Right lobe of liver (tissue), 6 donors: ENCODE measurements around the gene SPEF2. TPM values are rescaled to one million over a fixed set of nuclear protein-coding genes. Genes with fewer than 3 reads are reported as not detected.

Source experiments
- ATAC-seq, 4 donors: fragments of 200-7000 bp; cut with Tn5 transposase; one replicate each; pipeline ENCODE4 v1.9.1; 2020; ENCODE audit warnings: mild to moderate bottlenecking in 4 of 4, moderate library complexity in 4 of 4
- DNase-seq, 3 donors: peaks; one replicate each; pipeline ENCODE4 v3.0.0-alpha.2; 2020
- H3K27ac ChIP-seq, 3 donors: fragments of 200-600 bp; one replicate each; pipeline ENCODE4 v1.8.0; 2022
- H3K27me3 ChIP-seq, 2 donors: fragments of 200-600 bp; one replicate each; pipeline ENCODE4 v1.8.0; 2022
- H3K36me3 ChIP-seq, 4 donors: fragments of 200-600 bp; sonication (generic) in 1 of 4; one replicate each; pipeline versions ENCODE4 v1.5.1 to v1.8.0; 2017 to 2022; ENCODE audit warnings: control low read depth in 1 of 4
- H3K4me1 ChIP-seq, 4 donors: fragments of 200-600 bp; sonication (generic) in 1 of 4; one replicate each; pipeline versions ENCODE4 v1.5.1 to v1.8.0; 2017 to 2022; ENCODE audit warnings: control low read depth in 1 of 4
- H3K4me3 ChIP-seq, 3 donors: fragments of 200-600 bp; one replicate each; pipeline ENCODE4 v1.8.0; 2022
- H3K9me3 ChIP-seq, 4 donors: fragments of 200-600 bp; sonication (generic) in 1 of 4; one replicate each; pipeline versions ENCODE4 v1.5.1 to v1.8.0; 2017 to 2022; ENCODE audit warnings: control low read depth in 1 of 4
- POLR2A ChIP-seq: fragments of 450-650 bp; IDR thresholded peaks from one replicate; pipeline ENCODE4 v1.6.1; 2017; ENCODE audit warnings: antibody characterized with exemption, mild to moderate bottlenecking
- WGBS: methylation state at CpG from one replicate; pipeline ENCODE4 v1.1.6; 2018; ENCODE audit warnings: low coverage, low lambda C conversion rate; ENCODE audit not compliant: insufficient coverage; ENCODE audit errors: missing lambda C conversion rate; 5-methylcytosine and 5-hydroxymethylcytosine counted together
- intact Hi-C, 2 donors: fragments of 100-400 bp; cut with DNase I; formaldehyde crosslinking; loops; one replicate each; pipeline versions ENCODE4 v1.11.2 to v1.14.1; 2022
- total RNA-seq, 6 experiments: library from RNA; depleted of rRNA in 2 of 6; stranded (reverse); fragments of >200 nt in 2 of 6; fragmentation: NEBNext Ultra II Directional in 3 of 6; extraction: Animal tissue kit (Norgen Biotek cat#: 25700) in 3 of 6; gene quantifications; one replicate each; pipeline versions ENCODE4 v1.1.0 to v1.2.4, GENCODE V29; 2016 to 2023
- TF ChIP-seq, protein P1 (sequence below), 4 donors: fragments of 200-600 bp in 3 of 4; fragments of 450-650 bp in 1 of 4; IDR thresholded peaks; one replicate each; pipeline versions ENCODE4 v1.5.1 to v1.8.0; 2016 to 2022; ENCODE audit warnings: antibody characterized with exemption in 4 of 4, mild to moderate bottlenecking in 2 of 4
- donor health status: DM: no; HTN: yes; CAD: no.
- donor health status: DM: no; HTN: no; CAD: no.
- donor health status: DM: no; HTN: no; CAD: no.
- donor health status: DM: no; HTN: yes; CAD: no.
- donor health status: DM: no; HTN: yes; CAD: no.

The SPEF2 gene
- total RNA-seq, 6 experiments from 2014 or later = 0.74 to 3.3 (median 2.0) TPM

DNA sequence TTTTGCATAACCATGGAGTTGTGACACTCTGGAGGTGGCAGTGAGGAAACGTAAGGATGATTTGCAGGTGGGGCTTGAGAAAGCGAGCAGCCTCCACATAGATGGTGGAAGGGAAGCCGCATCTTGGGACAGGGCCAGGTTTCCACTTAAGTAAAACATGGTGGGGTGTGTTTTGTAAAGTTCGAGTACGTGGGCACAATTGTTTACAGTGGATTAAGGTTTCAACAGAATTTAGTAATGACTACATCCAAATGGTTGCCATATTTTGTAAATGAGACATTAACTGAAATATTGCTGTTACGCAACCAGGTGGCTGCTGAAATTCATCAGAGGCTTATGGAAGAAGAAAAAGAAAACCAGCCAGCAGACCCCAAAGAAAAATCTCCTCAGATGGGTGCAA, 153.6 kb downstream of the SPEF2 start:
- 78% methylated on average over 6 of the region's 6 CpGs for WGBS
- H3K4me3 ChIP-seq = no peak overlapping the region
- no peaks in the 10 kb centered on the region for H3K4me1 ChIP-seq
- no peaks in the 10 kb centered on the region for H3K36me3 ChIP-seq
- DNase-seq (no peak), ATAC-seq (no peak)
- no peak for TF ChIP-seq POLR2A
- TF ChIP-seq, protein P1, sequence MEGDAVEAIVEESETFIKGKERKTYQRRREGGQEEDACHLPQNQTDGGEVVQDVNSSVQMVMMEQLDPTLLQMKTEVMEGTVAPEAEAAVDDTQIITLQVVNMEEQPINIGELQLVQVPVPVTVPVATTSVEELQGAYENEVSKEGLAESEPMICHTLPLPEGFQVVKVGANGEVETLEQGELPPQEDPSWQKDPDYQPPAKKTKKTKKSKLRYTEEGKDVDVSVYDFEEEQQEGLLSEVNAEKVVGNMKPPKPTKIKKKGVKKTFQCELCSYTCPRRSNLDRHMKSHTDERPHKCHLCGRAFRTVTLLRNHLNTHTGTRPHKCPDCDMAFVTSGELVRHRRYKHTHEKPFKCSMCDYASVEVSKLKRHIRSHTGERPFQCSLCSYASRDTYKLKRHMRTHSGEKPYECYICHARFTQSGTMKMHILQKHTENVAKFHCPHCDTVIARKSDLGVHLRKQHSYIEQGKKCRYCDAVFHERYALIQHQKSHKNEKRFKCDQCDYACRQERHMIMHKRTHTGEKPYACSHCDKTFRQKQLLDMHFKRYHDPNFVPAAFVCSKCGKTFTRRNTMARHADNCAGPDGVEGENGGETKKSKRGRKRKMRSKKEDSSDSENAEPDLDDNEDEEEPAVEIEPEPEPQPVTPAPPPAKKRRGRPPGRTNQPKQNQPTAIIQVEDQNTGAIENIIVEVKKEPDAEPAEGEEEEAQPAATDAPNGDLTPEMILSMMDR (IDR thresholded peaks at IDR 0.05) = no peak
- intact Hi-C loops = no loop called here
- H3K27me3 ChIP-seq = no peaks in the 10 kb centered on the region
- H3K9me3 ChIP-seq = no peaks in the 10 kb centered on the region
- H3K27ac ChIP-seq = no peak overlapping the region

DNA sequence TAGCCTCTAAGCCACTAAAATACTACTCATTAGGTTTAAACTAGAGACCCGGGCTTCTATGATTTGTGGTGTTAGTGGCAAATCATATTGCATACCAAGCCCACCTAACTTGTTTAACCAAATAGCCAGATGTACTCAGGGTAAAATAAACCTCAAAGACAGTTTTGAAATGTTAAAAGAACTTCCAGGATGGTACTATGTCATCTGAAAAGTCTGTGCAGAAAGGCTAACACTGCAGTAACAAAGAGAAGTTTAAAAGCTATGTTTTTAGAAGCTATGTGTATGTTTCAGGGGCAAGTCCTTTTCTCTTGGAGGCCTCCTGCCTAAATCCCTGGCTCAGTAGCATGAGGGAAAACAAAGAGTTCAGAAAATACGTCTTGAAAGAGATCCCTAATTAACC, 154.2 kb downstream of the SPEF2 start:
- H3K9me3 ChIP-seq = no peaks in the 10 kb centered on the region
- WGBS = 30% methylated on average over 2 of the region's 2 CpGs
- H3K27ac ChIP-seq = no peak overlapping the region
- H3K27me3 ChIP-seq = no peaks in the 10 kb centered on the region
- ATAC-seq = no peak
- H3K36me3 ChIP-seq = no peaks in the 10 kb centered on the region
- intact Hi-C loops = no loop called here
- no peaks in the 10 kb centered on the region for H3K4me1 ChIP-seq
- H3K4me3 ChIP-seq = no peak overlapping the region
- DNase-seq = no peak
- TF ChIP-seq, protein P1 (IDR thresholded peaks at IDR 0.05) = no peak
- TF ChIP-seq POLR2A = no peak

DNA sequence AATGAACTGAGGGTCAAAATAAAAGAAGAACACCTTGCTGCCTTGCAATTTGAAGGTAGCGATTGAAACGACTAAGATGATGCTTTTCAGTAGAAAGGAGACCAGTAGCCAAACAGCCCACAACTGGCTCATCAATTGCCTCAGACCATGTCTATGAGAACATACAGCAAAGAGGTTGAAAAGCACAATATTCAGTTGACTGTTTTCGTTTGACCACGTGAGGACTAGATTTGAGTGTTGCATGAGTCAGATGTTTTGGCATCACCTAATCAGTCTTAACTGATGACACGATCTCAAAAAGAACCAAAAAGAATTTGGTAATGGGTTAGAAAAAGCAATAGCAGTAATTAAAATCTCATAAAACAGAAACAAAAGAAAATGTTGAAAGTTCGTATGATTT, 156.3 kb downstream of the SPEF2 start:
- WGBS = 71% methylated on average over 6 of the region's 6 CpGs
- H3K36me3 ChIP-seq = no peaks in the 10 kb centered on the region
- no peak for TF ChIP-seq POLR2A
- TF ChIP-seq, protein P1 (IDR thresholded peaks at IDR 0.05) = no peak
- no peak overlapping the region for H3K27ac ChIP-seq
- no peaks in the 10 kb centered on the region for H3K9me3 ChIP-seq
- no peak for ATAC-seq
- intact Hi-C loops = no loop called here
- H3K4me3 ChIP-seq = no peak overlapping the region
- no peak for DNase-seq
- H3K27me3 ChIP-seq = no peaks in the 10 kb centered on the region
- H3K4me1 ChIP-seq = no peaks in the 10 kb centered on the region

DNA sequence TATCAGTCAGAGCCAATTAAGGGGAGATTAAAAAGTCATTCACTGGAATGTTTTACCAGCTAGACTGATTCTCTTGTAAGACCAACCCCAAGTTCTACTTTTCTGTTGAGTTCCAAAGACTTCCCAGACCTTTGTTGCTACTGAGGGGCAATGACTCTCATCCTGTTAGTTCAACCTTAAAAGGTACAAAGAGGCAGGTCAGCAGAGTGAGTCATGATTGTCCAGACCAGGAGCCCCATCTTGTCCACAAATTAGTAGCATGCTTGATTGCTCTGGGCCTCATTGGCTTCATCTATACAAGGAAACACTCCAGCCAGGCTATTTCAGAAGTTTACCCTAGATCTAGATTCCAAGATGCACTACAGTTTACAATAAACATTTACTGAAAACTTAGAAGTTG, 159.1 kb downstream of the SPEF2 start:
- DNase-seq = no peak
- no peaks in the 10 kb centered on the region for H3K36me3 ChIP-seq
- H3K4me3 ChIP-seq = no peak overlapping the region
- H3K27ac ChIP-seq = no peak overlapping the region
- no peaks in the 10 kb centered on the region for H3K4me1 ChIP-seq
- no peaks in the 10 kb centered on the region for H3K27me3 ChIP-seq
- intact Hi-C loops = no loop called here
- no peaks in the 10 kb centered on the region for H3K9me3 ChIP-seq
- ATAC-seq = no peak
- TF ChIP-seq, protein P1 (IDR thresholded peaks at IDR 0.05) = no peak
- TF ChIP-seq POLR2A = no peak
